SK-N-SH (cell line): ENCODE results near the gene ATG9A. TPM values are rescaled to one million over a fixed set of nuclear protein-coding genes. Genes with fewer than 3 reads are reported as not detected.

Source experiments
- CTCF ChIA-PET: fragments of 300-600, 350-600 bp; formaldehyde crosslinking; extraction: SDS; loops from one replicate; lab custom pipeline; 2021; lab: Yijun Ruan, JAX
- POLR2A ChIA-PET: fragments of 350-600 bp; sonication (Branson Sonifier 250); formaldehyde crosslinking; extraction: SDS; loops from one replicate; lab custom pipeline; 2020; ENCODE audit warnings: antibody characterized with exemption, inconsistent platforms; lab: Yijun Ruan, JAX
- DNase-seq: peaks from one replicate; pipeline ENCODE4 v3.0.0; 2012
- H2AFZ ChIP-seq: fragments of 200-600 bp; sonication (generic); 2 replicates; pipeline ENCODE4 v1.8.1; 2016; ENCODE audit warnings: antibody characterized with exemption, mild to moderate bottlenecking, low read depth
- H3F3A ChIP-seq: fragments of 200-600 bp; sonication (generic); replicated peaks from 2 replicates; pipeline ENCODE3; 2016; ENCODE audit warnings: antibody characterized with exemption, mild to moderate bottlenecking; ENCODE audit not compliant: insufficient read depth
- H3K27ac ChIP-seq, 2 experiments: fragments of 200-500 bp in 1 of 2; fragments of 200-600 bp in 1 of 2; sonication (Bioruptor generic) in 1 of 2; sonication (generic), shearing (Covaris generic) in 1 of 2; 2 replicates each; pipeline versions ENCODE4 v1.5.1 to v1.6.1; 2014 to 2016; ENCODE audit warnings: low read depth in 2 of 2, inconsistent platforms in 1 of 2, low read length in 1 of 2, mild to moderate bottlenecking in 1 of 2, mixed read lengths in 1 of 2
- H3K27me3 ChIP-seq: fragments of 200-600 bp; sonication (generic), shearing (Covaris generic); 2 replicates; pipeline ENCODE4 v1.6.1; 2016; ENCODE audit warnings: mixed run types; ENCODE audit not compliant: insufficient read depth
- H3K36me3 ChIP-seq, 2 experiments: fragments of 200-500 bp in 1 of 2; fragments of 200-600 bp in 1 of 2; sonication (Bioruptor generic) in 1 of 2; sonication (generic) in 1 of 2; replicated peaks in 1 of 2; 2 replicates each; pipeline versions ENCODE3 to v1.5.1; 2014 to 2016; ENCODE audit warnings: low read length in 1 of 2, mild to moderate bottlenecking in 1 of 2; ENCODE audit not compliant: insufficient read depth in 2 of 2, control insufficient read depth in 1 of 2
- H3K4me1 ChIP-seq, 2 experiments: fragments of 200-500 bp in 1 of 2; fragments of 200-600 bp in 1 of 2; sonication (Bioruptor generic) in 1 of 2; sonication (generic), shearing (Covaris generic) in 1 of 2; 2 replicates each; pipeline versions ENCODE4 v1.5.1 to v1.6.1; 2014 to 2016; ENCODE audit warnings: low read depth in 1 of 2, low read length in 1 of 2, mixed run types in 1 of 2; ENCODE audit not compliant: insufficient read depth in 2 of 2, control insufficient read depth in 1 of 2
- H3K4me2 ChIP-seq: fragments of 200-600 bp; sonication (generic), shearing (Covaris generic); 2 replicates; pipeline ENCODE4 v1.6.1; 2017; ENCODE audit warnings: mixed run types
- H3K4me3 ChIP-seq, 2 experiments: fragments of 200-500 bp in 1 of 2; fragments of 200-600 bp in 1 of 2; sonication (Bioruptor generic) in 1 of 2; sonication (generic), shearing (Covaris generic) in 1 of 2; 2 replicates each; pipeline versions ENCODE4 v1.5.1 to v1.8.1; 2014 to 2016; ENCODE audit warnings: low read depth in 2 of 2, inconsistent platforms in 1 of 2, low read length in 1 of 2, mild to moderate bottlenecking in 1 of 2, mixed read lengths in 1 of 2, moderate library complexity in 1 of 2
- H3K79me2 ChIP-seq: fragments of 200-600 bp; sonication (generic); 2 replicates; pipeline ENCODE4 v1.8.1; 2017; ENCODE audit warnings: mild to moderate bottlenecking; ENCODE audit not compliant: insufficient read depth
- H3K9ac ChIP-seq: fragments of 200-600 bp; sonication (generic); 2 replicates; pipeline ENCODE4 v1.6.1; 2017; ENCODE audit warnings: mixed run types
- H3K9me2 ChIP-seq: fragments of 200-600 bp; sonication (generic); 2 replicates; pipeline ENCODE4 v1.6.1; 2017; ENCODE audit warnings: mixed run types
- H3K9me3 ChIP-seq: fragments of 200-600 bp; sonication (generic); 2 replicates; pipeline ENCODE4 v1.6.1; 2017; ENCODE audit warnings: mixed run types, mild to moderate bottlenecking, moderate library complexity
- H4K20me1 ChIP-seq: fragments of 200-600 bp; sonication (generic); 2 replicates; pipeline ENCODE4 v1.6.1; 2017; ENCODE audit warnings: mild to moderate bottlenecking, mixed run types; ENCODE audit not compliant: insufficient read depth
- CHD2 ChIP-seq: fragments of 150-350 bp; IDR thresholded peaks from 2 replicates; pipeline ENCODE4 v1.6.1; 2018; ENCODE audit warnings: low read length; ENCODE audit not compliant: partially characterized antibody
- EP300 ChIP-seq, 2 experiments: IDR thresholded peaks; 2 replicates each; pipeline versions ENCODE4 v1.4.0 to v1.6.1; 2012; ENCODE audit warnings: borderline replicate concordance in 1 of 2, low read depth in 1 of 2, low read length in 1 of 2
- FOSL2 ChIP-seq: IDR thresholded peaks from 2 replicates; pipeline ENCODE4 v1.4.0; 2012; ENCODE audit warnings: low read depth, mild to moderate bottlenecking, moderate library complexity, borderline replicate concordance
- FOXM1 ChIP-seq: IDR thresholded peaks from 2 replicates; pipeline ENCODE4 v1.4.0; 2012; ENCODE audit warnings: low read depth, mild to moderate bottlenecking
- JUND ChIP-seq: IDR thresholded peaks from 2 replicates; pipeline ENCODE4 v1.4.0; 2012
- MEF2A ChIP-seq: IDR thresholded peaks from 2 replicates; pipeline ENCODE4 v1.4.0; 2012; ENCODE audit warnings: low read depth, borderline replicate concordance
- NFIC ChIP-seq: IDR thresholded peaks from 2 replicates; pipeline ENCODE4 v1.4.0; 2012; ENCODE audit warnings: borderline replicate concordance
- NRF1 ChIP-seq: IDR thresholded peaks from 2 replicates; pipeline ENCODE4 v1.6.1; 2012; ENCODE audit warnings: low read depth, mild to moderate bottlenecking, low read length
- PBX3 ChIP-seq: IDR thresholded peaks from 2 replicates; pipeline ENCODE4; 2012
- RFX5 ChIP-seq: IDR thresholded peaks from 2 replicates; pipeline ENCODE4 v1.6.1; 2012; ENCODE audit warnings: mild to moderate bottlenecking, improper control_type of control experiment, low read length
- RXRA ChIP-seq: IDR thresholded peaks from 2 replicates; pipeline ENCODE4 v1.4.0; 2012; ENCODE audit warnings: low read depth, mild to moderate bottlenecking, borderline replicate concordance
- TAF1 ChIP-seq: IDR thresholded peaks from 2 replicates; pipeline ENCODE4 v1.6.1; 2012; ENCODE audit warnings: low read depth, mild to moderate bottlenecking, low read length, moderate library complexity, borderline replicate concordance
- TCF12 ChIP-seq: IDR thresholded peaks from 2 replicates; pipeline ENCODE4 v1.4.0; 2012
- TEAD4 ChIP-seq: IDR thresholded peaks from 2 replicates; pipeline ENCODE4 v1.4.0; 2012; ENCODE audit warnings: mild to moderate bottlenecking, borderline replicate concordance; ENCODE audit not compliant: insufficient read depth
- WGBS: methylation state at CpG from one replicate; pipeline ENCODE4 v1.1.6; 2017; ENCODE audit warnings: low lambda C conversion rate; 5-methylcytosine and 5-hydroxymethylcytosine counted together
- polyA plus RNA-seq, 3 experiments: library from polyadenylated mRNA; depleted of rRNA; stranded (reverse); fragments of >200 nt; gene quantifications; 2 replicates each; pipeline ENCODE4 v1.2.3, GENCODE V29; 2012
- TF ChIP-seq, protein P1 (sequence below): IDR thresholded peaks from 2 replicates; pipeline ENCODE4 v1.4.0; 2012; ENCODE audit warnings: low read depth, borderline replicate concordance
- TF ChIP-seq, protein P2 (sequence below): IDR thresholded peaks from 2 replicates; pipeline ENCODE4 v1.6.1; 2012; ENCODE audit warnings: mild to moderate bottlenecking, low read depth, low read length, moderate library complexity
- TF ChIP-seq, protein P3 (sequence below): IDR thresholded peaks from 2 replicates; pipeline ENCODE4 v1.4.0; 2012; ENCODE audit warnings: low read depth, borderline replicate concordance

The ATG9A gene
- polyA plus RNA-seq, 1 of the 3 experiments (the other 2 are of a cell fraction): 29.6 TPM

DNA sequence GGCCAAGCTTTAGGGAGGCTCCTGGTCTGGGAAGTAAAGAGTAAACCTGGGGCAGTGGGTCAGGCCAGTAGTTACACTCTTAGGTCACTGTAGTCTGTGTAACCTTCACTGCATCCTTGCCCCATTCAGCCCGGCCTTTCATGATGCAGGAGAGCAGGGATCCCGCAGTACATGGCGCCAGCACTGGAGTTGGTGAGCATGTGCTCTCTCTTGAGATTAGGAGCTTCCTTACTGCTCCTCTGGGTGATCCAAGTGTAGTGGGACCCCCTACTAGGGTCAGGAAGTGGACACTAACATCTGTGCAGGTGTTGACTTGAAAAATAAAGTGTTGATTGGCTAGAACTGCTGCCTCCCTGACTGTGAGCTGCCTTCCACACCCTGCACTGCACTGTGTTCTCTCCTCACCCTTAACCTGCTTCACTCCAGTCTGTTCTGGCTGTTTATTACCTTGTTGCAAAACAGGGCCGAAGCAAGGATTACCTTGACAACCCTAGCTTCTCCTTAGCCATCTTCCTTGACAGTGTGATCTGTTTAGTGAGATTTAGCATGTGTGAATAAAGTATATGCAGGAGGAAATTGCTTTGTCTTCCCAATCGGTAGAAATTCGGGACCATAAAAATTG is 46.2 kb downstream of the ATG9A start:
- no peaks in the 10 kb centered on the region for H3K9me3 ChIP-seq
- H4K20me1 ChIP-seq: peaks cover 10% of the 10 kb centered on the region
- H2AFZ ChIP-seq: no peak overlapping the region
- WGBS: 92% methylated on average over 6 of the region's 6 CpGs
- CTCF ChIA-PET: interaction anchor here (1.2 to 4.1 kb wide), 4 partner anchors 10 to 112 kb away, joined by 3 to 12 read pairs (median 6); partner anchors contain the start of gene NHEJ1
- TF ChIP-seq JUND (no peak), FOXM1 (no peak), FOSL2 (no peak), CHD2 (no peak), TCF12 (no peak), MEF2A (no peak), TEAD4 (no peak), TAF1 (no peak), RXRA (no peak), PBX3 (no peak), NRF1 (no peak), RFX5 (no peak), EP300 (IDR thresholded peaks at IDR 0.05; ENCODE audit: borderline replicate concordance in 1 of 2, low read depth in 1 of 2, low read length in 1 of 2) (no peak), NFIC (no peak)
- TF ChIP-seq, protein P1, sequence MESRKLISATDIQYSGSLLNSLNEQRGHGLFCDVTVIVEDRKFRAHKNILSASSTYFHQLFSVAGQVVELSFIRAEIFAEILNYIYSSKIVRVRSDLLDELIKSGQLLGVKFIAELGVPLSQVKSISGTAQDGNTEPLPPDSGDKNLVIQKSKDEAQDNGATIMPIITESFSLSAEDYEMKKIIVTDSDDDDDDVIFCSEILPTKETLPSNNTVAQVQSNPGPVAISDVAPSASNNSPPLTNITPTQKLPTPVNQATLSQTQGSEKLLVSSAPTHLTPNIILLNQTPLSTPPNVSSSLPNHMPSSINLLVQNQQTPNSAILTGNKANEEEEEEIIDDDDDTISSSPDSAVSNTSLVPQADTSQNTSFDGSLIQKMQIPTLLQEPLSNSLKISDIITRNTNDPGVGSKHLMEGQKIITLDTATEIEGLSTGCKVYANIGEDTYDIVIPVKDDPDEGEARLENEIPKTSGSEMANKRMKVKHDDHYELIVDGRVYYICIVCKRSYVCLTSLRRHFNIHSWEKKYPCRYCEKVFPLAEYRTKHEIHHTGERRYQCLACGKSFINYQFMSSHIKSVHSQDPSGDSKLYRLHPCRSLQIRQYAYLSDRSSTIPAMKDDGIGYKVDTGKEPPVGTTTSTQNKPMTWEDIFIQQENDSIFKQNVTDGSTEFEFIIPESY: no peak
- TF ChIP-seq, protein P2, sequence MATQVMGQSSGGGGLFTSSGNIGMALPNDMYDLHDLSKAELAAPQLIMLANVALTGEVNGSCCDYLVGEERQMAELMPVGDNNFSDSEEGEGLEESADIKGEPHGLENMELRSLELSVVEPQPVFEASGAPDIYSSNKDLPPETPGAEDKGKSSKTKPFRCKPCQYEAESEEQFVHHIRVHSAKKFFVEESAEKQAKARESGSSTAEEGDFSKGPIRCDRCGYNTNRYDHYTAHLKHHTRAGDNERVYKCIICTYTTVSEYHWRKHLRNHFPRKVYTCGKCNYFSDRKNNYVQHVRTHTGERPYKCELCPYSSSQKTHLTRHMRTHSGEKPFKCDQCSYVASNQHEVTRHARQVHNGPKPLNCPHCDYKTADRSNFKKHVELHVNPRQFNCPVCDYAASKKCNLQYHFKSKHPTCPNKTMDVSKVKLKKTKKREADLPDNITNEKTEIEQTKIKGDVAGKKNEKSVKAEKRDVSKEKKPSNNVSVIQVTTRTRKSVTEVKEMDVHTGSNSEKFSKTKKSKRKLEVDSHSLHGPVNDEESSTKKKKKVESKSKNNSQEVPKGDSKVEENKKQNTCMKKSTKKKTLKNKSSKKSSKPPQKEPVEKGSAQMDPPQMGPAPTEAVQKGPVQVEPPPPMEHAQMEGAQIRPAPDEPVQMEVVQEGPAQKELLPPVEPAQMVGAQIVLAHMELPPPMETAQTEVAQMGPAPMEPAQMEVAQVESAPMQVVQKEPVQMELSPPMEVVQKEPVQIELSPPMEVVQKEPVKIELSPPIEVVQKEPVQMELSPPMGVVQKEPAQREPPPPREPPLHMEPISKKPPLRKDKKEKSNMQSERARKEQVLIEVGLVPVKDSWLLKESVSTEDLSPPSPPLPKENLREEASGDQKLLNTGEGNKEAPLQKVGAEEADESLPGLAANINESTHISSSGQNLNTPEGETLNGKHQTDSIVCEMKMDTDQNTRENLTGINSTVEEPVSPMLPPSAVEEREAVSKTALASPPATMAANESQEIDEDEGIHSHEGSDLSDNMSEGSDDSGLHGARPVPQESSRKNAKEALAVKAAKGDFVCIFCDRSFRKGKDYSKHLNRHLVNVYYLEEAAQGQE: no peak
- TF ChIP-seq, protein P3, sequence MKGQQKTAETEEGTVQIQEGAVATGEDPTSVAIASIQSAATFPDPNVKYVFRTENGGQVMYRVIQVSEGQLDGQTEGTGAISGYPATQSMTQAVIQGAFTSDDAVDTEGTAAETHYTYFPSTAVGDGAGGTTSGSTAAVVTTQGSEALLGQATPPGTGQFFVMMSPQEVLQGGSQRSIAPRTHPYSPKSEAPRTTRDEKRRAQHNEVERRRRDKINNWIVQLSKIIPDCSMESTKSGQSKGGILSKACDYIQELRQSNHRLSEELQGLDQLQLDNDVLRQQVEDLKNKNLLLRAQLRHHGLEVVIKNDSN: no peak
- peaks cover 50 to 52% of the 10 kb centered on the region in 2 experiments for H3K36me3 ChIP-seq
- H3K9ac ChIP-seq: no peak overlapping the region
- H3K27me3 ChIP-seq: no peaks in the 10 kb centered on the region
- H3K4me3 ChIP-seq: no peak overlapping the region
- peaks cover 0 to 9% of the 10 kb centered on the region in 2 experiments; a peak in 2 of 4 replicates for H3K4me1 ChIP-seq
- H3F3A ChIP-seq: peaks cover 13% of the 10 kb centered on the region
- no peaks in the 10 kb centered on the region for H3K9me2 ChIP-seq
- H3K79me2 ChIP-seq: peaks cover 25% of the 10 kb centered on the region
- H3K27ac ChIP-seq: no peak overlapping the region
- POLR2A ChIA-PET: no interaction called here
- no peak overlapping the region for H3K4me2 ChIP-seq
- DNase-seq: no peak
